ENCODE measurements around the gene SLC1A7.

DNA sequence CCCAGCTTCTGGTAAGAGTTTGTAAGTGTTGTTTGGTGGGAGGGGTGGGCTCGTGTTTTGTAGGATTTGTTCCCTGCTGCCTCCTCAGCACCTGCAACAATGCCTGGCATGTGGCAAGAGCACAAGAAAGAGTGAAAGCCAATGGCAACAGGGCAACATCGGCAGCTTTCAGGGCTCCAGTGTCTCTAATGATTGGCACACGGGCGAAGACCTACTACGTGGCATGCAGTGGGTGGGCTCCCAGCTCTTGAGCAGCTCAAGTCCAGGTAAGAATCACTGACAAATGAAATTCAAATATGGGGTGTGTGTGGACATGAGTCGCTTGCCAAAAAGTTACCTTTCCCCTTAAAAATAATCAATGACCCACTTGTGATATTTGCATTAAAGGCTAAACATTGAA is 23.9 kb upstream of the SLC1A7 start:
- TF ChIP-seq, protein P1, sequence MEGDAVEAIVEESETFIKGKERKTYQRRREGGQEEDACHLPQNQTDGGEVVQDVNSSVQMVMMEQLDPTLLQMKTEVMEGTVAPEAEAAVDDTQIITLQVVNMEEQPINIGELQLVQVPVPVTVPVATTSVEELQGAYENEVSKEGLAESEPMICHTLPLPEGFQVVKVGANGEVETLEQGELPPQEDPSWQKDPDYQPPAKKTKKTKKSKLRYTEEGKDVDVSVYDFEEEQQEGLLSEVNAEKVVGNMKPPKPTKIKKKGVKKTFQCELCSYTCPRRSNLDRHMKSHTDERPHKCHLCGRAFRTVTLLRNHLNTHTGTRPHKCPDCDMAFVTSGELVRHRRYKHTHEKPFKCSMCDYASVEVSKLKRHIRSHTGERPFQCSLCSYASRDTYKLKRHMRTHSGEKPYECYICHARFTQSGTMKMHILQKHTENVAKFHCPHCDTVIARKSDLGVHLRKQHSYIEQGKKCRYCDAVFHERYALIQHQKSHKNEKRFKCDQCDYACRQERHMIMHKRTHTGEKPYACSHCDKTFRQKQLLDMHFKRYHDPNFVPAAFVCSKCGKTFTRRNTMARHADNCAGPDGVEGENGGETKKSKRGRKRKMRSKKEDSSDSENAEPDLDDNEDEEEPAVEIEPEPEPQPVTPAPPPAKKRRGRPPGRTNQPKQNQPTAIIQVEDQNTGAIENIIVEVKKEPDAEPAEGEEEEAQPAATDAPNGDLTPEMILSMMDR (IDR thresholded peaks at IDR 0.05 in 2 of 3, conservative IDR thresholded peaks at IDR 0.05 in 1 of 3; ENCODE audit: borderline replicate concordance in 1 of 3, insufficient read depth in 1 of 3, low read depth in 2 of 3, low read length in 2 of 3), result no peak
- TF ChIP-seq EZH2 (IDR thresholded peaks at IDR 0.05) (no peak), POLR2AphosphoS5 (IDR thresholded peaks at IDR 0.05; ENCODE audit: low read depth, low read length) (no peak), ZNF274 (IDR thresholded peaks at IDR 0.05; ENCODE audit: low read depth, low read length) (no peak), EZH2phosphoT487 (IDR thresholded peaks at IDR 0.05; ENCODE audit: borderline replicate concordance) (no peak), SIN3A (IDR thresholded peaks at IDR 0.05; ENCODE audit: low read depth) (no peak), POLR2A (IDR thresholded peaks at IDR 0.05; ENCODE audit: borderline replicate concordance, extremely low read depth, insufficient read depth, insufficient read length) (no peak), CEBPB (IDR thresholded peaks at IDR 0.05; ENCODE audit: low read depth) (no peak), CBX3 (IDR thresholded peaks at IDR 0.05; ENCODE audit: low read depth) (no peak), RAD21 (IDR thresholded peaks at IDR 0.05; ENCODE audit: low read depth) (no peak), ZFX (IDR thresholded peaks at IDR 0.05) (no peak)

All from HCT116 (cell line).